Left lung (tissue), 14 donors: Measurements from ENCODE around the gene VBP1. TPM values are rescaled to one million over a fixed set of nuclear protein-coding genes. Genes with fewer than 3 reads are reported as not detected.

Source experiments
- ATAC-seq: fragments of 200-7000 bp; cut with Tn5 transposase; one replicate; pipeline ENCODE4 v1.9.1; 2020; ENCODE audit warnings: moderate library complexity
- DNase-seq, 4 donors: peaks; one replicate each; pipeline ENCODE4 v3.0.0-alpha.2; 2013 to 2020
- H3K27ac ChIP-seq, 2 donors: fragments of 200-600 bp; sonication (generic) in 1 of 2; one replicate each; pipeline versions ENCODE4 v1.5.0 to v1.8.0; 2020 to 2021
- H3K27me3 ChIP-seq, 2 donors: fragments of 200-600 bp; sonication (generic) in 1 of 2; one replicate each; pipeline versions ENCODE4 v1.5.0 to v1.8.0; 2020 to 2021
- H3K36me3 ChIP-seq, 2 donors: fragments of 200-600 bp; sonication (generic) in 1 of 2; one replicate each; pipeline versions ENCODE4 v1.5.0 to v1.8.0; 2020 to 2021
- H3K4me1 ChIP-seq, 2 donors: fragments of 200-600 bp; one replicate each; pipeline ENCODE4 v1.8.0; 2021
- H3K4me3 ChIP-seq, 2 donors: fragments of 200-600 bp; sonication (generic) in 1 of 2; one replicate each; pipeline versions ENCODE4 v1.5.0 to v1.8.0; 2020 to 2021; ENCODE audit warnings: mild to moderate bottlenecking in 1 of 2
- H3K9me3 ChIP-seq, 2 donors: fragments of 200-600 bp; sonication (generic) in 1 of 2; one replicate each; pipeline versions ENCODE4 v1.5.0 to v1.8.0; 2020 to 2021
- CTCF ChIP-seq, 2 donors: fragments of 200-600 bp; sonication (generic) in 1 of 2; IDR thresholded peaks; one replicate each; pipeline versions ENCODE4 v1.5.0 to v1.8.0; 2021; ENCODE audit warnings: antibody characterized with exemption in 2 of 2
- intact Hi-C, 2 donors: fragments of 100-400 bp; cut with DNase I; formaldehyde crosslinking; loops; one replicate each; pipeline versions ENCODE4 v1.11.2 to v1.14.2; 2022
- long read RNA-seq, 12 donors: library from polyadenylated mRNA in 2 of 12; unstranded in 2 of 12; transcript quantifications; one replicate each; pipeline ENCODE4 v2.0.0 and lab custom pipeline, GENCODE V29; 2019 to 2026
- polyA plus RNA-seq, 6 donors: library from polyadenylated mRNA; unstranded; fragments of 120-200 nt; gene quantifications; one replicate each; pipeline ENCODE4 v1.2.1, GENCODE V29; 2013; ENCODE audit not compliant: insufficient read length in 6 of 6
- total RNA-seq, 2 donors: library from RNA; stranded (reverse); fragmentation: NEBNext Ultra II Directional; extraction: Animal tissue kit (Norgen Biotek cat#: 25700); gene quantifications; one replicate each; pipeline ENCODE4 v1.2.1, GENCODE V29; 2021
- donor health status: DM: no; HTN: yes; CAD: no.
- donor health status: DM: no; HTN: no; CAD: no.

The VBP1 gene
- total RNA-seq: 10 to 100 TPM; 40.3 to 44.4 TPM
- 10 to 100 TPM; 62.9 to 73.8 (median 68.3) TPM for polyA plus RNA-seq
- long read RNA-seq, donor 1, transcript VBP1-201 (6 exons, 1,686 nt): major isoform, 33 of 33 reads
- long read RNA-seq, donor 1, partial matches to known transcripts: 0 of 33 reads
- long read RNA-seq, donor 1, other reads (novel, unspliced or antisense): 0 of 33 reads
- long read RNA-seq, donor 2, transcript VBP1-201 (6 exons, 1,686 nt): major isoform, 38 of 45 reads
- long read RNA-seq, donor 2, partial matches to known transcripts: 7 of 45 reads
- long read RNA-seq, donor 2, other reads (novel, unspliced or antisense): 0 of 45 reads
- long read RNA-seq, donor 3, transcript VBP1-201 (6 exons, 1,686 nt): major isoform, 34 of 61 reads
- long read RNA-seq, donor 3, partial matches to known transcripts: 27 of 61 reads
- long read RNA-seq, donor 3, other reads (novel, unspliced or antisense): 0 of 61 reads
- long read RNA-seq, donor 4, transcript VBP1-201 (6 exons, 1,686 nt): major isoform, 36 of 40 reads
- long read RNA-seq, donor 4, partial matches to known transcripts: 0 of 40 reads
- long read RNA-seq, donor 4, other reads (novel, unspliced or antisense): 4 of 40 reads
- long read RNA-seq, donor 5, transcript VBP1-201 (6 exons, 1,686 nt): major isoform, 30 of 30 reads
- long read RNA-seq, donor 5, partial matches to known transcripts: 0 of 30 reads
- long read RNA-seq, donor 5, other reads (novel, unspliced or antisense): 0 of 30 reads
- long read RNA-seq, donor 6, transcript VBP1-201 (6 exons, 1,686 nt): major isoform, 40 of 46 reads
- long read RNA-seq, donor 6, partial matches to known transcripts: 5 of 46 reads
- long read RNA-seq, donor 6, other reads (novel, unspliced or antisense): 0 of 46 reads
- long read RNA-seq, donor 7, transcript VBP1-201 (6 exons, 1,686 nt): major isoform, 13 of 13 reads
- long read RNA-seq, donor 7, partial matches to known transcripts: 0 of 13 reads
- long read RNA-seq, donor 7, other reads (novel, unspliced or antisense): 0 of 13 reads
- long read RNA-seq, donor 8, transcript VBP1-201 (6 exons, 1,686 nt): major isoform, 13 of 13 reads
- long read RNA-seq, donor 8, partial matches to known transcripts: 0 of 13 reads
- long read RNA-seq, donor 8, other reads (novel, unspliced or antisense): 0 of 13 reads
- long read RNA-seq, donor 9, partial matches to known transcripts: 0 of 2 reads
- long read RNA-seq, donor 9, other reads (novel, unspliced or antisense): 0 of 2 reads
- long read RNA-seq, donor 10, transcript VBP1-201 (6 exons, 1,686 nt): major isoform, 19 of 20 reads
- long read RNA-seq, donor 10, partial matches to known transcripts: 0 of 20 reads
- long read RNA-seq, donor 10, other reads (novel, unspliced or antisense): 1 of 20 reads
- long read RNA-seq, donor 11, transcript VBP1-201 (6 exons, 1,686 nt): major isoform, 61 of 198 reads
- long read RNA-seq, donor 11, partial matches to known transcripts: 136 of 198 reads
- long read RNA-seq, donor 11, other reads (novel, unspliced or antisense): 0 of 198 reads
- long read RNA-seq, donor 12, transcript VBP1-201 (6 exons, 1,686 nt): major isoform, 28 of 28 reads
- long read RNA-seq, donor 12, partial matches to known transcripts: 0 of 28 reads
- long read RNA-seq, donor 12, other reads (novel, unspliced or antisense): 0 of 28 reads

GRCh38 chrX:155216179-155216939 lies at the start of gene VBP1:
VBP1 (plus strand) TSS chrX:155216460; CDS start chrX:155216483, 23 bp downstream.
- intact Hi-C loops: no loop called here

GRCh38 chrX:155169881-155170280 lies 46.4 kb upstream of the VBP1 start:
- ATAC-seq (no peak), DNase-seq (peak in 2 of 4 donors; percentile 15 to 27)
- H3K36me3 ChIP-seq: no peaks in the 10 kb centered on the region
- no peak overlapping the region for H3K4me3 ChIP-seq
- no peaks in the 10 kb centered on the region for H3K4me1 ChIP-seq
- intact Hi-C loops: no loop called here
- TF ChIP-seq CTCF (IDR thresholded peaks at IDR 0.05): no peak
- H3K9me3 ChIP-seq: no peaks in the 10 kb centered on the region
- no peaks in the 10 kb centered on the region for H3K27me3 ChIP-seq
- no peak overlapping the region for H3K27ac ChIP-seq

More at GRCh38 chrX:155216179-155216939, at the start of gene VBP1:
- H3K4me1 ChIP-seq: peaks cover 0 to 11% of the 10 kb centered on the region in 2 donors
- no peaks in the 10 kb centered on the region for H3K9me3 ChIP-seq
- ATAC-seq: peak; percentile 99
- peak within 1 kb of the TSS; percentile 38 to 61 for H3K4me3 ChIP-seq
- H3K27ac ChIP-seq: peak within 1 kb of the TSS; percentile 68 to 84
- H3K27me3 ChIP-seq: no peaks in the 10 kb centered on the region
- DNase-seq: peak; percentile 80 to 94 (median 94)
- TF ChIP-seq CTCF (IDR thresholded peaks at IDR 0.05): peak; percentile 18 to 50
- H3K36me3 ChIP-seq: peaks cover 0 to 10% of the 10 kb centered on the region in 2 donors

GRCh38 chrX:155179346-155179997 lies 36.8 kb upstream of the VBP1 start:
- DNase-seq (no peak), ATAC-seq (no peak)
- Histone ChIP-seq H3K27me3 (no peaks in the 10 kb centered on the region), H3K9me3 (no peaks in the 10 kb centered on the region), H3K27ac (no peak overlapping the region), H3K4me3 (no peak overlapping the region), H3K36me3 (no peaks in the 10 kb centered on the region), H3K4me1 (no peaks in the 10 kb centered on the region)
- TF ChIP-seq CTCF (IDR thresholded peaks at IDR 0.05): no peak
- intact Hi-C loops: no loop called here

GRCh38 chrX:155188786-155189185 lies 27.5 kb upstream of the VBP1 start:
- H3K36me3 ChIP-seq: no peaks in the 10 kb centered on the region
- H3K27ac ChIP-seq: peak overlapping the region in 1 of 2 donors; percentile 37
- no peak overlapping the region for H3K4me3 ChIP-seq
- TF ChIP-seq CTCF (IDR thresholded peaks at IDR 0.05): no peak
- DNase-seq (no peak), ATAC-seq (no peak)
- H3K4me1 ChIP-seq: no peaks in the 10 kb centered on the region
- no peaks in the 10 kb centered on the region for H3K9me3 ChIP-seq
- intact Hi-C loops: no loop called here
- H3K27me3 ChIP-seq: no peaks in the 10 kb centered on the region
